HUES64 (cell line): Measurements from ENCODE around the gene HPF1.

Experiments
- H3K27ac ChIP-seq: 2 replicates; pipeline ENCODE4 v1.7.0; 2013; ENCODE audit warnings: low read depth, low read length, inconsistent platforms
- H3K27me3 ChIP-seq: 2 replicates; pipeline ENCODE4 v1.6.1; 2013; ENCODE audit warnings: mild to moderate bottlenecking, low read length; ENCODE audit not compliant: insufficient read depth
- H3K36me3 ChIP-seq: 2 replicates; pipeline ENCODE4 v1.6.1; 2013; ENCODE audit warnings: mild to moderate bottlenecking, low read length; ENCODE audit not compliant: insufficient read depth
- H3K4me1 ChIP-seq: 2 replicates; pipeline ENCODE4 v1.6.1; 2013; ENCODE audit warnings: mild to moderate bottlenecking, low read length, moderate library complexity; ENCODE audit not compliant: insufficient read depth
- H3K4me3 ChIP-seq: 2 replicates; pipeline ENCODE4 v1.5.1; 2013; ENCODE audit warnings: mild to moderate bottlenecking, low read length, moderate library complexity
- H3K9ac ChIP-seq: 2 replicates; pipeline ENCODE4 v1.6.1; 2013; ENCODE audit warnings: mild to moderate bottlenecking, low read depth, low read length
- H3K9me3 ChIP-seq: 2 replicates; pipeline ENCODE4 v1.6.1; 2013; ENCODE audit warnings: low read depth, low read length; ENCODE audit not compliant: insufficient read depth
- WGBS: fragments of 150-250, 120-280 bp; methylation state at CpG from one replicate; pipeline ENCODE4 v1.1.7; 2013; ENCODE audit warnings: missing lambda C conversion rate; 5-methylcytosine and 5-hydroxymethylcytosine counted together

HPF1 gene

DNA sequence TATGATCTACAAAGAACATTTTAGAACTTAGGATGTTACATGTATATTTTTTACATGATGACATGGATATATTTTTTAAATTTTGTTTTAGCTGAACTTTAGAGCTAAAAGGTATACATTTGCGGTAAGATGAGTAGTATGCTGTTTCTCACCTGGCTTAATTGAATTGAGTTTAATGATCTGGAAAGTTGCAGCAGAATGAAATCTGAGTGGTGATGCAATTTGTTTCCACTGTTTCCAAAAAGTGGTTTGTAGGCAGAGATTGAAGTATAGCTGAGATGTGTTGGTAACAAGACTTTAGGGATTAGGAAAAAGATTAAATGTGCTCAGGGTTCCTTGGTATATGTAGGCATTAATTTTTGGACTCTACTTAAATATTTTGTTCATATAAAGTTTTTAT lies 68.1 kb downstream of the HPF1 start:
- 96% methylated on average over 1 of the region's 1 CpG for WGBS
- Histone ChIP-seq H3K4me3 (no peak overlapping the region), H3K9me3 (no peaks in the 10 kb centered on the region)

DNA sequence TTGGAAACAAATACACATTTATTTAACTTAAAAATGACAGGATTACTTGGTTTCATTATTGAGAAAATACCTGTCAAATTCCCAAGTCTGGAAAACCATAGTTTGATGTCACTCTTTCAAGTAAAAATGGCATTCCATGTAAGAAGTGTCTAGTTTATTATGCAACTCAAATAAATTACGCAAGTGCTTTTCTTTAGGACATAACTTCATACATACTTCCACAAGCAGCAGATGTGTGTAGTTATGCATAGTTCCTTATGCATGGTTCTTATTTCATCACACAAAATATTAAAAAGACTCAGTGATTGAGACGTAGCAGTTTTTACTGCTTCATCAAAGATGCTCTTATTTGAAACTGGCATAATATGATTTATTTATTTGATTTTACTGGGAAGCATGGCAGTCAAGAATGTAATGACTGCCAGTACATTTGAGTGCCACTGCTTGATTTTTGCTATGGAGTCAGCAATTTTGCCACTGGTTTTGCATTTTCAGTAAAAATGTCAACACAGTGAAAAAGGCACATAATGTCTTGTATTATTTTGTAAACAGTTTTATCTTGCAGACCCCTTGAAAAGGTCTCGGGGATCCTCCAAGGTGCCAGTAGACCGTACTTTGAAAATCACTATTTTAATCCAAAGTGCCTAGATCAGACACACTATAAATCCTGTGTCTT lies 75.2 kb downstream of the HPF1 start:
- H3K27ac ChIP-seq: no peak overlapping the region
- H3K4me3 ChIP-seq: no peak overlapping the region
- H3K36me3 ChIP-seq: peaks cover 26% of the 10 kb centered on the region
- WGBS: 85% methylated on average over 3 of the region's 4 CpGs
- H3K4me1 ChIP-seq: no peaks in the 10 kb centered on the region
- peaks cover 7% of the 10 kb centered on the region; the same call in 1 of the 2 replicates for H3K9me3 ChIP-seq
- H3K27me3 ChIP-seq: no peaks in the 10 kb centered on the region
- no peak overlapping the region for H3K9ac ChIP-seq

More for the DNA sequence above, 68.1 kb downstream of the HPF1 start:
- no peak overlapping the region for H3K27ac ChIP-seq
- H3K36me3 ChIP-seq: peaks cover 48% of the 10 kb centered on the region
- H3K4me1 ChIP-seq: no peaks in the 10 kb centered on the region
- no peak overlapping the region for H3K9ac ChIP-seq
- no peaks in the 10 kb centered on the region for H3K27me3 ChIP-seq
